GM19043 (cell line): Measurements from ENCODE around the gene ZDHHC3.

Experiments used
- ATAC-seq: cut with Tn5 transposase; IDR thresholded peaks from one replicate; pipeline ENCODE4 v1.9.1; 2021; ENCODE audit warnings: low read depth; ENCODE audit not compliant: unreplicated experiment

ZDHHC3 gene

DNA sequence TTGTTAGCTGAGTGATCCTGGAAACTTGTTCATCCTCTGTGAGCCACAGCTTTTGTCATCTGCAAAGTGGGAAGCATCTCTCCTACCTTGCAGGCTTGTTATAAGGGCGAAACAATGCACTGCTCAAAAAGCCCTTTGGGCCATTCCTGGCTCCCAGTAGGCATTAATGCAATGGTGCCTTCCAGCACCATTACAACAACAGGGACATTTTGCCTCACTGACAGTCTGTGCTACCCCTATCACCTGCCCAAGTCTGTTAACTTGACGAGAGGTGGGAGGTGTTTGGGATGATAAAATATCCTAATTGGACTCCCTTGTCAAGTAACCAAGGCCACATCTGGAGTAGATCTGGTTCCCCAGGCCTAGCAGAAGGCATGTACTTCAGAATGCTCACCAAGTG is 44.2 kb downstream of the ZDHHC3 start:
- ATAC-seq: no peak

DNA sequence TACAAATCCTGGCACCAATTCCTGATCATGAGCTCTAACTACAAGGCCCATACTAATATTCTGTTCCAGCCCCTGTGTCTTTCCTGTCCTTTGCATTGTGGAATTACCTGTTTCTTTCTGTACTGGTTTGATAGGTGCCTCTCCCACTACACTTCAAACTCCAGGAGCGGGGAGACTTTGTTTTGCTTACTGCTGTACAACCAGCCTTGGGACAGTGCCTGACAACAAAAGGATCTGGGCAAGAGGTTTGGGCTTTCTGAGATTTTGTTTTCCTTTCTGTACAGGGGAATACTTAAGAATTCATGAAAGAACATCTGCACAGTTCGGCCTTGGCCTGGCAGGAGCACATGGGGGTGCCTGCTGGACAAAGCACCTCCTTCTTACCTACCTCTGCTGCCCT is 45.1 kb downstream of the ZDHHC3 start:
- ATAC-seq: no peak

DNA sequence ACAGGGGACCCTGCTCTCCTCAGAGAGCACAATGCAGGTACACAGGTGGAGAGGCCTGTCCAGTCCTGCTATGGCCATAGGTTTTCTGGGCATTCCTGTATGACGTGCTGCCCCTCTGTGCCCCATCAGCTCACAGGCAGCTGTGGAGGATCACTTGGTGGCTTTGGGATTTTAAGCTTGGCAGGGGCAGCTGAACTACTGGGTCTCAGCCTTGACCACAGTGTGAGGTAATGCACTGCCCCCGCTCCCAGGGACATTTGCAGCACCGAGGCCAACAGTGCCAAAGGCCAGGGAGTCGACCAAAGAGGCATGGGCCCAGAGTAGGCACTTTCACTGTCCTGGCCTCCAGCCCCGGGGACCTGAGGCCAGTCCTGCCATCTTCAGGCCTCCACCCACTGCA is 46.2 kb downstream of the ZDHHC3 start:
- ATAC-seq: no peak

DNA sequence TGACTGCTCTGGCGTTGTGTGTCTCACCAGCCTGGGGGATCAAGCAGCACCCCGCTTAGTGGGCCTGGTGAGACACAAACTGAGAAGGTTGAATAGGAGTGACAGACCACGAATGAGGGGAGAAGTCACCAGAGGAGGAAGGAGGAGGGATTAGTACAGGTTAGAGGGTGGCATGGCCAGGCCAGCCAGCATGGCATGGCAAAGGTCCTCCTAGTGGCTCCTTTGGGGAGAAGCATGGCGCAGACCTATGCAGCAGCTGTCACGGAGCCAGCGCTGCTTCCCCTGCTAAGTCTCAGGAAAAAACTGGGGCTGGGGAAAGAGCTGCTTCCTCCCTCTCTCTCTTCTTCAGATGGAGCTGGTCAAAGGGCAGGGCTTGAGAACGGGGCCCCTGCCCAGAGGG is 48.6 kb downstream of the ZDHHC3 start:
- no peak for ATAC-seq

DNA sequence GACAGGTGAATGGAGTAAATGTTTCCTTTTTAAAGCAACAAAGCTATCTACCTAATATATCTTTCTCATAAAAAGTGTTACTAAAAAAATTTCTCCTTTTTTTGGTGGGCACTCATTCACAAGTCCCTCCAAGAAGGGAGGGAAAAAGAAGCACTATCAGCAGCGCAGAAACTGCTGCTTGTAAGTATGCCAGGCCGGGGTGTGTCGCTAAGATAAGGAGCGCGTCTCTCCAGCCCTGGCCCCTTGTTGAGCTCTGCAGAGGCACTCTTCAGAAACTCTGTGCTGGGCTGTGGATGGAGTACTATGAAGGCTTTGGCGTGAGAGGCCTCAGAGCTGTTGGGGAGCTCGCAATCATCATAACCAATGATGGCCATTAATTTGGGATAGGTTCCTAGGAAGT is 49.1 kb downstream of the ZDHHC3 start:
- no peak for ATAC-seq

DNA sequence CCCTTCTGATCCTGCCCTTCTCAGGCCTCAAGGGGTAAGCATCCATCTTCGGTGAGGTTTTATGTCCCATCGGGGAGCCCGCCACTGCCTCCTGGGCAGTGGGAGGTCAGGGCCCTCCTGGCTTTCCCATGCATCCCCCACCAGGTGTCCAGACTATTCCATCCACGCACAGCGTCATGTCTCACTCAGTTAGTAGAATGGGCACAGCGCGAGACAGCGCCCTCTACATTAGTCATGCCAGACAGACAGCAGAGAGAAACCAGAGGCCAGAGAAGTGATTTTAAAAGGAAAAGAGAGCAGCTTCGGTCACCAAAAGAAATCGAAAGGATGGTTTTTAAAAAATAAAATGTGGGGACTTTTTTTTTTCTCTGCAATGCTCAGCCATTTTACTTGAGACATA is 49.8 kb downstream of the ZDHHC3 start:
- ATAC-seq: no peak

DNA sequence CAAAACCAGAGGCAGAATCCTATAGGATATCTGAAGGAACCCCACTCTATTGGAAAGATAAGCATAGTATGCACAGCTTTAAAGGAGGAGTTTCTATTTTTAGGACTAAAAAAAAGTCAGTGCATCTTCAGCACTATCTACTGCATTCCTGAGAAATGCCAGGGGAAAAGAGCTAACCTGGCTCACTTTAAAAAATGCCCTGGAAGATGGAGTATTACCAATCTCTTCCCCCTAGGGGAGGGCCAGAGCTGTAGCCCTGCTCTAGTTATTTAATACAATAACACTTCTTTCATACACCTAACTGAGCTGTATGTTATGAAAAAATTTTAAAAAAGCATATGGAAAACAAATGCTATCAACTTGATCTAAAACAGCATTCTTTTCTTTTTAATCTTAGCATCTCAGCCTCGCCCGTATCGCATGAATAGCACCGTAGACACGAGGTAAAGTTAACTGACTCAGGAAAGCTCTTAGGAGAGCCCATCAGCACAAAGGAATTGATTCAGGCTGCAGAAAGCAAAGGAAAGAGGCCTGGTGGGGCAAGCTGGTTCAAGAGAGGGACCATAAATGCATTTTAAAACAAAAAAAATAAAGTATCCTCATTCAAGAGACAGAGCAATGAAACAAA is 51.4 kb downstream of the ZDHHC3 start:
- no peak for ATAC-seq

DNA sequence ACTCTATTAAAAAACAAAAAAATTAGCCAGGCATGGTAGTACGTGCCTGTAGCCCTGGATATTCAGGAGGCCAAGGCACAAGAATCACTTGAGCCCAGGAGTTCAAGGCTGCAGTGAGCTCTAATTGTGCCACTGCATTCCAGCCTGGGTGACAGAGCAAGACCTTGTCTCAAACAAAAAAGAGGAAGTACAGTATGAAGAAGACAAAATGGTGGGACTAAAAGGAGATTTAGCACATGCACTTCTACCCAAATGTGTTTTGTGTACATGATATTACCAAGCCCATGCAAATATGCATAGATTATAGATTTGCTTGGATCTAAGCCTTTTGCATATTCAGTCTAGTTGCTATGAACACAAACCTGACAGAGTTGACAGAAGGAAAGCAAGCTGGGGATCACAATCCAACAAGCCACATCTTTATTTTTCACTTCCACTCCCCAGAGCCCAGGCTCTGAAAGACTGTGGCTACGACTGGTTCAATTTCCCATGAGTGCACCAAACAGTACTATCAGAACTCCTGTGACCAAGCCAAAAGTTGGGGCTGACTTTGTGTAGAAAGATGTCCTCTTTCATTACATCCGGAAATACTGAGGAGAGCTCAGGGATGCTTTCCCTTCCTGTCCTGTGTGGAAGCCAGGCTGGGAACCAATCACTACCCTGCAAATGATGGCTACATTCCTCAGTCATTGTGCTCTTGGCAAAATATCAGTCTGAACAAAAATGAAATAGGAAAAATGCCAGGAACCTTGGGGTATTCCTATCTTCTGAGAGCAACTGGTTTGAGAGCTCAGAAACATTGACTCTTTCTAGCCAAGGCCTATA is 52.1 kb downstream of the ZDHHC3 start:
- ATAC-seq: no peak

GRCh38 chr3:44920081-44920480 is 55.9 kb downstream of the ZDHHC3 start:
- no peak for ATAC-seq

GRCh38 chr3:44918581-44918980 is 57.4 kb downstream of the ZDHHC3 start:
- ATAC-seq: no peak

DNA sequence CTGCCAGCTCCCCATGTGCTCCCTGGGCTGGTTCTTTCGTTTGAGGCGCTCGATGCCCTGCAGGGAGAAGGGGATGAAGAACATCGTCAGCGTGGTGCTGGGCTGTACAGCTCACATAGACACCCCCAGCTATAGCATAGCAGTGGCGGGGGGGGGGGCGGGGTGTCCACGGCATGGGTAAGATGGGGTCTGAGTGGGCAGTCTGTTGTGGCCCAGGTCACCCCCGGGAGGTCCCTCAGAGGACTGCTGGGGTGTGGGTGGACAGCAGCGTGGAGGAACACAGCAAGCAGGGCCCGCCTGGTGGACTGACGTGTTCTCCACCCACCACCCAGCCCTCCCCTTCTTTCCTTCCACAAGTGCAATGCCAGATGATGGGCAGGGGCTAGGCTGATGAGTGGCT is 57.9 kb downstream of the ZDHHC3 start:
- ATAC-seq: no peak

- ATAC-seq: no peak
These were observed 60.1 kb downstream of the ZDHHC3 start for GRCh38 chr3:44915702-44916438.

DNA sequence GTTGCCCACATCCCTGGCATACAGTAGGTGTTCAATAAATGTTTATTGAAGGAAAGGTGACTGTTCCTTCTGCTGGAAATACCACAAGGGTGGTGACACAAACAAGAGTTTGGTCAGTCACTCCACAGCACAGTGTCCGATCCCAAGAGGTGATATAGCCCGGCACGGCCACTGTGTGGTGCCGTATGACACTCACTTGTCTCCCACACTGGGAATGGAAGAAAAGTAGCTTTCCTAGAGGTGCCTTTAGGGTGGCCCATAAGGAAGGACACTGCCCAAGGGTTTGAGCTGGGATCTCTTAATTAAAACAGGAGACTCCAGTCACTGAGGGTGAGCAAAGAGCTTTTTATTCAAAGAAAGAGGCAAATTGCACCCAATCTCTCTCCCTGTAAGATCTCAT is 61.0 kb downstream of the ZDHHC3 start:
- no peak for ATAC-seq

GRCh38 chr3:44913868-44914468 is 62.0 kb downstream of the ZDHHC3 start:
- ATAC-seq: no peak

DNA sequence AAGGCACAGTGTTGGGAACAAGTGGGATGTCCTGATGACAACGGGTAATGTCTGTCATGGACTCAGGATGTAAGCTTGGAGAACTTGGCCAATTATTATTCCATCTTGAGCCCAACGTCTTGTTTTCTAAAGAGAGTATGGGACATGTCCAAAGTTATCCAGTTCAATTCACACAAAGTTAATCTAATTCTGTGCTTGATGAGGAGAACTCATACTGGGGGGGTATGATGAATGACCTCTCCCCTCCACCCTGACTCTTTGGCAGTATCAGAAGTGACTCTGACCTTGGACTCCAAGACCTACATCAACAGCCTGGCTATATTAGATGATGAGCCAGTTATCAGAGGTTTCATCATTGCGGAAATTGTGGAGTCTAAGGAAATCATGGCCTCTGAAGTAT is 65.3 kb downstream of the ZDHHC3 start:
- no peak for ATAC-seq

DNA sequence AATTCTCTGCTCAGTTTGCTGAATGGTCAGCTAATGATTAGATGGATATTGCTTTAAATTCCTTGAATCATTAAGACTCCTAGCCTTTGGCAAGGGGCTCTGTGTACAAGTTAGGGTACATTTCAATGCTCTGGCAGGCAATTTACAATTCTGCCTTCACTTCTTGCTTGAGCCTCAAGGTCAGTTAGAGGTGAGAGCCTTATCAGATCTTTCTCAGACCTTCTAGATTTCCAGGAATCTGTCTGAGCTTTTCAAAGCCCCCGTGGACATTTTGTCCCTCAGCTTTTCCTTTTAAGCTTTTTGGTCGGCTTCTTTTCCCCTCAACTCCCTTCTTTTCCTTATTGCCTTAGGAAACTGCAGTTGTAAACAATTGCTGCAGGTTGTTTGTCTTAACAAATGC is 66.9 kb downstream of the ZDHHC3 start:
- ATAC-seq: no peak

- ATAC-seq: no peak
These were observed 68.4 kb downstream of the ZDHHC3 start for GRCh38 chr3:44907612-44908011.

GRCh38 chr3:44906997-44907396 is 69.0 kb downstream of the ZDHHC3 start:
- no peak for ATAC-seq

DNA sequence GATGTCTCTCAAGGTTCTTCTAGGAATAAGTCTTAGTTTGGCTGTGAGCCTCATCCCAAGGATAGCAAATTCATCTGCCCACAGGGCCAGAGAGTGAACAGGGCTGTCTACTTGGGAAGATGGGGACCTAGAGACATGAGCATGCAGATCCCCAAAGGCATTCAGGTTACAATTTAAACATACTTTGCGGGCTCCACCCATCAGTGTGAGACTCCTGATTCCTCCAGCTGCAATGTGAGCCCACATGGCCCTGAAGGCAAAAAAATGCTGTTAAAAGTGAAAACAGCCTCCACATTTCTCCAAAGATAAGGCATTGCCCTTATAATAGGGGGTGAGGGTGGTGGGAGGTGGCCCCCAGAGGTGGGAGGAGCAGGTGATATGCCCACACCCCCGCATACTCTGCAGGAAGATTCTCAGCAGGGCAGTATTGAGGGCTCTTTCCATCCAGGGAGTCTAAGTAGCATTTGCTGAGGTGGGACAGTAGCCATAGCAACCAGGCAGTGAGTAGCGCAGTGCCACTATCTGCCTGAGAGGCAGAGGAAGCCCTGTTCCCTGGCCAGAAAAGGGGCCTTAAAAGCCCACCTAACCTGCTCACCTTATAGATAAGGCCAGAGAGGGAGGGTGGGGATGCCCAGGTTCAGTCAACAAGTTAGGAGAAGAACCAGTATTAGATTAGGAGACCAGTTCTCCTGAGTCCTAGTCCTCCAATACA is 70.4 kb downstream of the ZDHHC3 start:
- ATAC-seq: no peak

- no peak for ATAC-seq
These were observed 72.2 kb downstream of the ZDHHC3 start for GRCh38 chr3:44903751-44904150.

DNA sequence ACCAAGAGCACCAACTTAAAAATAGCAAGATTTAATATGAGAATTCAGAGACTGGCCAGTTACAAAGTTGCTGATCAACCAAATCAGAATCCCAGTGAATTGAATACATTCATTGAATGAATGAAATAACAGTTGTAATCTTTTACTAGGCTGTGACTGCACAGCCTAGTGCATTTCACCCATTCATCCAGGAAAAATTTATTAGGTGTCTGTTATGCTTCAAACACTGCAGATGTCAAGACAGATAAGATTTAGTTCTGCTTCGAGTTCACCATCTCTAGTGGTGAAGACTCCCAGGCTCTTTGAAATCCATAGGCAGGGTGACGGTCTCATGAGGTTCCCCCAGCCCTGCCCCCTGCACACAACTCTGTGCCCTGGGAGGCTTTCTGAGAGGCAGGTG is 72.7 kb downstream of the ZDHHC3 start:
- no peak for ATAC-seq
